Osteoblast (primary cell): ENCODE data around the gene PTPRN2. TPM values are rescaled to one million over a fixed set of nuclear protein-coding genes. Genes with fewer than 3 reads are reported as not detected.

ENCODE experiments used
- DNase-seq: peaks from one replicate; pipeline ENCODE4 v3.0.0; 2011; ENCODE audit warnings: low spot score, mixed read lengths; ENCODE audit not compliant: insufficient read length; ENCODE audit errors: missing footprints
- H2AFZ ChIP-seq: 2 replicates; pipeline ENCODE4 v1.6.0; 2011; ENCODE audit warnings: mild to moderate bottlenecking, low read length
- H3K27ac ChIP-seq: 2 replicates; pipeline ENCODE4 v1.5.1; 2011; ENCODE audit warnings: mild to moderate bottlenecking, low read depth, low read length, moderate library complexity
- H3K27me3 ChIP-seq: 2 replicates; pipeline ENCODE4 v1.6.0; 2012; ENCODE audit warnings: mild to moderate bottlenecking, control low read depth, inconsistent platforms, low read length, moderate library complexity; ENCODE audit not compliant: insufficient read depth
- H3K36me3 ChIP-seq: 2 replicates; pipeline ENCODE4 v1.5.1; 2011; ENCODE audit warnings: mild to moderate bottlenecking, low read length, control low read depth, moderate library complexity; ENCODE audit not compliant: insufficient read depth
- H3K4me1 ChIP-seq: 2 replicates; pipeline ENCODE4 v1.5.1; 2011; ENCODE audit warnings: mild to moderate bottlenecking, low read length, control low read depth, moderate library complexity; ENCODE audit not compliant: insufficient read depth
- H3K4me2 ChIP-seq: 2 replicates; pipeline ENCODE4 v1.6.0; 2011; ENCODE audit warnings: mild to moderate bottlenecking, low read length; ENCODE audit not compliant: insufficient read depth
- H3K4me3 ChIP-seq: fragments of 200-600 bp; sonication (generic); 3 replicates; pipeline ENCODE4 v1.5.1; 2012; ENCODE audit warnings: mild to moderate bottlenecking, low read length, inconsistent platforms; ENCODE audit not compliant: insufficient read depth
- H3K79me2 ChIP-seq: 2 replicates; pipeline ENCODE4 v1.6.0; 2012; ENCODE audit warnings: mild to moderate bottlenecking, low read length, control low read depth, inconsistent platforms; ENCODE audit not compliant: insufficient read depth
- H3K9me3 ChIP-seq: 2 replicates; pipeline ENCODE4 v1.5.1; 2011; ENCODE audit warnings: low read depth, low read length, control low read depth
- H4K20me1 ChIP-seq: 2 replicates; pipeline ENCODE4 v1.6.0; 2012; ENCODE audit warnings: mild to moderate bottlenecking, low read length, control low read depth; ENCODE audit not compliant: insufficient read depth
- CTCF ChIP-seq: IDR thresholded peaks from 2 replicates; pipeline ENCODE4 v1.5.1; 2011; ENCODE audit warnings: mild to moderate bottlenecking, low read depth, low read length, moderate library complexity; ENCODE audit errors: extremely low read depth
- total RNA-seq: library from RNA; depleted of rRNA; stranded (reverse); fragments of >200 nt; gene quantifications from 2 replicates; pipeline ENCODE4 v1.2.3, GENCODE V29; 2012

The PTPRN2 gene
- total RNA-seq, 1 donor, result 0.36 TPM

DNA sequence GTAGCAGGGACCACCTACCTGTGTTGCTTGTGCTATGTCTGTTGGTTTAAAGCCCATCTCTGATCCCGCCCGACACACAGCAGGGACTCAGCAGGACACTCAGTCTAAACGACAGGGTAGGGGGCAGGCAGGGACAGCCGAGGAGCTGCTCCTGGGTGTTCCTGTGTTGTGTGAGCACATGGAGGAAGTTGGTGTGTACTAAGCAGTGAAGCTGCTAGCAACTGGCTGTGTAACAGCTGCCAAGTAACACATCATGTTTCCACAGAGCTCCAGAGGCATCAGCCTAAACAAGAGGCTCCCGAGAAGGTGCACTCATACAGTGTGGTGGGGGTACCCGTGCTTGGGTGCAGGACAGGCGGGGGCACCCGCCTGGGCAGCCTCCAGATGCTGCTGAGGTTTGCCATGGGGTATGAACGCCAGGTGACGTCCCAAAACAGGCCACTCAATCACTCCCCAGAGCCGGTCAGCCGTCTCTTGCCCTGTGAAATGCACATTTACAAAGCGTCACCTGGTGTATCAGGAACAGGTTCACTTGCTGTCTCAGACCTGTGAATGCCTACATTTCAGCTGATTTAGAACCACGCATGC, 59.6 kb downstream of the PTPRN2 start:
- Histone ChIP-seq H3K4me1 (no peaks in the 10 kb centered on the region), H3K27ac (no peak overlapping the region), H3K4me2 (no peak overlapping the region), H2AFZ (no peak overlapping the region), H4K20me1 (no peaks in the 10 kb centered on the region), H3K36me3 (no peaks in the 10 kb centered on the region), H3K9me3 (peaks cover 3% of the 10 kb centered on the region), H3K79me2 (no peaks in the 10 kb centered on the region), H3K4me3 (no peak overlapping the region), H3K27me3 (no peaks in the 10 kb centered on the region)
- TF ChIP-seq CTCF, result no peak
- no peak for DNase-seq

- Histone ChIP-seq H3K4me1 (no peaks in the 10 kb centered on the region), H3K27me3 (no peaks in the 10 kb centered on the region), H3K9me3 (peaks cover 3% of the 10 kb centered on the region), H3K27ac (no peak overlapping the region), H3K4me2 (no peak overlapping the region), H2AFZ (no peak overlapping the region), H4K20me1 (no peaks in the 10 kb centered on the region), H3K36me3 (no peaks in the 10 kb centered on the region), H3K79me2 (no peaks in the 10 kb centered on the region), H3K4me3 (no peak overlapping the region)
- no peak for TF ChIP-seq CTCF
- no peak for DNase-seq
Measured at GRCh38 chr7:158527495-158527894, 60.1 kb downstream of the PTPRN2 start.

GRCh38 chr7:158527038-158527437, 60.6 kb downstream of the PTPRN2 start:
- Histone ChIP-seq H3K4me1 (no peaks in the 10 kb centered on the region), H3K27ac (no peak overlapping the region), H3K27me3 (no peaks in the 10 kb centered on the region), H3K79me2 (no peaks in the 10 kb centered on the region), H3K4me3 (no peak overlapping the region), H3K4me2 (no peak overlapping the region), H4K20me1 (no peaks in the 10 kb centered on the region), H2AFZ (no peak overlapping the region), H3K36me3 (no peaks in the 10 kb centered on the region), H3K9me3 (peaks cover 3% of the 10 kb centered on the region)
- no peak for DNase-seq
- no peak for TF ChIP-seq CTCF

GRCh38 chr7:158526531-158526930, 61.1 kb downstream of the PTPRN2 start:
- H3K4me1 ChIP-seq, result no peaks in the 10 kb centered on the region
- TF ChIP-seq CTCF, result no peak
- no peaks in the 10 kb centered on the region for H3K36me3 ChIP-seq
- H3K4me3 ChIP-seq, result no peak overlapping the region
- no peak for DNase-seq
- H4K20me1 ChIP-seq, result no peaks in the 10 kb centered on the region
- H3K27me3 ChIP-seq, result no peaks in the 10 kb centered on the region
- H3K4me2 ChIP-seq, result no peak overlapping the region
- H3K9me3 ChIP-seq, result peaks cover 3% of the 10 kb centered on the region
- H3K79me2 ChIP-seq, result no peaks in the 10 kb centered on the region
- no peak overlapping the region for H2AFZ ChIP-seq
- H3K27ac ChIP-seq, result no peak overlapping the region
